Measurements from ENCODE around the gene ABCA5. TPM values are rescaled to one million over a fixed set of nuclear protein-coding genes. Genes with fewer than 3 reads are reported as not detected.

Gene ABCA5
- total and polyA plus RNA-seq, 10 of the 15 experiments (the other 5 are each of a cell fraction or from before 2014, with no cell fraction given): 11.8 to 31.1 (median 18.1) TPM

DNA sequence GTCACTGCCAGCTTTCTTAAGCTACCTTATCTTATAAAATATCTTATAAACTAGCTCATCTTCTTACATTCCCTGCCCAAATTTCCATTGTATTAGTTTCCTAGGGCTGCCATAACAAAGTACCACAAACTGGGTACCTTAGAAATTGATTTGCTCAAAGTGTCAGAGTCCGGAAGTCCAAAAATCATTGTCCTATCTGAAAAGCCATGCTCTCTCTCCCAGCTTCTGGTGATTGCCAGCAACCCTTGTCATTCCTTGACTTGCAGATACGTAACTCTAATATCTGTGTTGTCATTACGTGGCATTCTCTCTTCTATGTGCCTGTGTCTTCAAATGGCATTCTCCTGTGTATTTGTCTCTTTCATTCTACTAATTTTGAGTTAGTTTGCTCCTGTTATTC lies 96.0 kb downstream of the ABCA5 start:
- Histone ChIP-seq H4K20me1 (ENCODE audit: control insufficient read depth, insufficient read depth) (no peaks in the 10 kb centered on the region), H3K27me3 (replicated peaks in 1 of 2; ENCODE audit: control insufficient read depth in 2 of 2, insufficient read depth in 2 of 2, low read length in 1 of 2) (no peaks in the 10 kb centered on the region), H3K4me1 (ENCODE audit: control insufficient read depth, insufficient read depth, low read length) (peaks cover 11% of the 10 kb centered on the region), H3K9me3 (replicated peaks; ENCODE audit: control insufficient read depth, insufficient read depth, low read length) (peaks cover 8% of the 10 kb centered on the region), H3K27ac (ENCODE audit: control insufficient read depth, insufficient read depth) (no peak overlapping the region), H3K79me2 (ENCODE audit: control insufficient read depth, insufficient read depth, low read length) (no peaks in the 10 kb centered on the region), H3K4me2 (ENCODE audit: control insufficient read depth, insufficient read depth) (no peak overlapping the region), H2AFZ (ENCODE audit: control insufficient read depth, low read depth, low read length) (no peak overlapping the region), H3K4me3 (no peak overlapping the region), H3K9ac (ENCODE audit: control insufficient read depth, insufficient read depth, low read length) (no peak overlapping the region), H3K36me3 (ENCODE audit: control insufficient read depth in 2 of 2, insufficient read depth in 2 of 2, low read length in 1 of 2) (no peaks in the 10 kb centered on the region)
- DNase-seq (ENCODE audit: low read depth, low spot score) (no peak), ATAC-seq (no peak), FAIRE-seq (no peak)
- POLR2A ChIA-PET: no interaction called here
- CTCF ChIA-PET: interaction anchor here (0.8 to 1.8 kb wide), 7 partner anchors 10 to 459 kb away, joined by 3 to 7 read pairs (median 4); no protein-coding TSS in a partner anchor
- in situ Hi-C loops (cut with MboI) (no loop called here), intact Hi-C loops (cut with micrococcal nuclease; ENCODE audit: unreplicated experiment) (loop anchor here (5.0 kb wide), 1 partner anchor 699 kb away; no protein-coding TSS in a partner anchor)
- RAD21 ChIA-PET (ENCODE audit: unreplicated experiment): interaction anchor here (1.1 to 1.4 kb wide), 2 partner anchors 25 to 459 kb away, joined by 3 read pairs; no protein-coding TSS in a partner anchor
- TF ChIP-seq, protein P1, sequence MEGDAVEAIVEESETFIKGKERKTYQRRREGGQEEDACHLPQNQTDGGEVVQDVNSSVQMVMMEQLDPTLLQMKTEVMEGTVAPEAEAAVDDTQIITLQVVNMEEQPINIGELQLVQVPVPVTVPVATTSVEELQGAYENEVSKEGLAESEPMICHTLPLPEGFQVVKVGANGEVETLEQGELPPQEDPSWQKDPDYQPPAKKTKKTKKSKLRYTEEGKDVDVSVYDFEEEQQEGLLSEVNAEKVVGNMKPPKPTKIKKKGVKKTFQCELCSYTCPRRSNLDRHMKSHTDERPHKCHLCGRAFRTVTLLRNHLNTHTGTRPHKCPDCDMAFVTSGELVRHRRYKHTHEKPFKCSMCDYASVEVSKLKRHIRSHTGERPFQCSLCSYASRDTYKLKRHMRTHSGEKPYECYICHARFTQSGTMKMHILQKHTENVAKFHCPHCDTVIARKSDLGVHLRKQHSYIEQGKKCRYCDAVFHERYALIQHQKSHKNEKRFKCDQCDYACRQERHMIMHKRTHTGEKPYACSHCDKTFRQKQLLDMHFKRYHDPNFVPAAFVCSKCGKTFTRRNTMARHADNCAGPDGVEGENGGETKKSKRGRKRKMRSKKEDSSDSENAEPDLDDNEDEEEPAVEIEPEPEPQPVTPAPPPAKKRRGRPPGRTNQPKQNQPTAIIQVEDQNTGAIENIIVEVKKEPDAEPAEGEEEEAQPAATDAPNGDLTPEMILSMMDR (IDR thresholded peaks at IDR 0.05 in 2 of 3, conservative IDR thresholded peaks at IDR 0.05 in 1 of 3; ENCODE audit: control insufficient read depth in 2 of 3, extremely low read depth in 1 of 3, insufficient read depth in 1 of 3, low read depth in 3 of 3, low read length in 3 of 3): no peak
- TF ChIP-seq, protein P2, sequence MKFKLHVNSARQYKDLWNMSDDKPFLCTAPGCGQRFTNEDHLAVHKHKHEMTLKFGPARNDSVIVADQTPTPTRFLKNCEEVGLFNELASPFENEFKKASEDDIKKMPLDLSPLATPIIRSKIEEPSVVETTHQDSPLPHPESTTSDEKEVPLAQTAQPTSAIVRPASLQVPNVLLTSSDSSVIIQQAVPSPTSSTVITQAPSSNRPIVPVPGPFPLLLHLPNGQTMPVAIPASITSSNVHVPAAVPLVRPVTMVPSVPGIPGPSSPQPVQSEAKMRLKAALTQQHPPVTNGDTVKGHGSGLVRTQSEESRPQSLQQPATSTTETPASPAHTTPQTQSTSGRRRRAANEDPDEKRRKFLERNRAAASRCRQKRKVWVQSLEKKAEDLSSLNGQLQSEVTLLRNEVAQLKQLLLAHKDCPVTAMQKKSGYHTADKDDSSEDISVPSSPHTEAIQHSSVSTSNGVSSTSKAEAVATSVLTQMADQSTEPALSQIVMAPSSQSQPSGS (IDR thresholded peaks at IDR 0.05; ENCODE audit: low read length): no peak
- no peak for TF ChIP-seq BRCA1 (IDR thresholded peaks at IDR 0.05; ENCODE audit: low read depth, low read length)
- no peak for TF ChIP-seq KLF5 (IDR thresholded peaks at IDR 0.05; ENCODE audit: partially characterized antibody)
- TF ChIP-seq POU2F2 (IDR thresholded peaks at IDR 0.05; ENCODE audit: borderline replicate concordance, low read depth, low read length): no peak
- no peak for TF ChIP-seq NR2C2 (IDR thresholded peaks at IDR 0.05; ENCODE audit: borderline replicate concordance, control insufficient read depth, insufficient read length, low read depth)
- no peak for TF ChIP-seq BHLHE40 (IDR thresholded peaks at IDR 0.05; ENCODE audit: borderline replicate concordance in 1 of 2, low read depth in 2 of 2, low read length in 1 of 2)
- TF ChIP-seq WRNIP1 (IDR thresholded peaks at IDR 0.05; ENCODE audit: borderline replicate concordance, low read depth, low read length): no peak
- no peak for TF ChIP-seq CBFB (IDR thresholded peaks at IDR 0.05; ENCODE audit: low read depth)
- no peak for TF ChIP-seq CREM (IDR thresholded peaks at IDR 0.05; ENCODE audit: low read depth)
- TF ChIP-seq SREBF2 (IDR thresholded peaks at IDR 0.05; ENCODE audit: low read length): no peak
- no peak for TF ChIP-seq SUZ12 (IDR thresholded peaks at IDR 0.05; ENCODE audit: unreplicated experiment)
- TF ChIP-seq, protein P3, sequence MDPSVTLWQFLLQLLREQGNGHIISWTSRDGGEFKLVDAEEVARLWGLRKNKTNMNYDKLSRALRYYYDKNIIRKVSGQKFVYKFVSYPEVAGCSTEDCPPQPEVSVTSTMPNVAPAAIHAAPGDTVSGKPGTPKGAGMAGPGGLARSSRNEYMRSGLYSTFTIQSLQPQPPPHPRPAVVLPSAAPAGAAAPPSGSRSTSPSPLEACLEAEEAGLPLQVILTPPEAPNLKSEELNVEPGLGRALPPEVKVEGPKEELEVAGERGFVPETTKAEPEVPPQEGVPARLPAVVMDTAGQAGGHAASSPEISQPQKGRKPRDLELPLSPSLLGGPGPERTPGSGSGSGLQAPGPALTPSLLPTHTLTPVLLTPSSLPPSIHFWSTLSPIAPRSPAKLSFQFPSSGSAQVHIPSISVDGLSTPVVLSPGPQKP (IDR thresholded peaks at IDR 0.05; ENCODE audit: low read depth, low read length): no peak
- TF ChIP-seq, protein P4, sequence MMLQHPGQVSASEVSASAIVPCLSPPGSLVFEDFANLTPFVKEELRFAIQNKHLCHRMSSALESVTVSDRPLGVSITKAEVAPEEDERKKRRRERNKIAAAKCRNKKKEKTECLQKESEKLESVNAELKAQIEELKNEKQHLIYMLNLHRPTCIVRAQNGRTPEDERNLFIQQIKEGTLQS (IDR thresholded peaks at IDR 0.05; ENCODE audit: borderline replicate concordance, extremely low read depth, low read depth, low read length): no peak
- TF ChIP-seq MEF2B (IDR thresholded peaks at IDR 0.05; ENCODE audit: partially characterized antibody, poor library complexity, severe bottlenecking): no peak
- TF ChIP-seq KAT2A (conservative IDR thresholded peaks at IDR 0.05; ENCODE audit: control insufficient read depth, low read depth, low read length): no peak
- 96% methylated on average over 3 of the region's 3 CpGs for WGBS (ENCODE audit: insufficient coverage, insufficient replicate concordance, low lambda C conversion rate, missing lambda C conversion rate)
- BruUV-seq (replicated peaks): no TSS peak
- SMC1A ChIA-PET (ENCODE audit: uncharacterized antibody, unreplicated experiment): interaction anchor here (0.8 to 1.4 kb wide), 6 partner anchors 111 to 450 kb away, joined by 3 to 5 read pairs (median 3); no protein-coding TSS in a partner anchor

Measured in GM12878 (cell line).